SK-N-SH (cell line): ENCODE results near the gene P2RX2. TPM values are rescaled to one million over a fixed set of nuclear protein-coding genes. Genes with fewer than 3 reads are reported as not detected.

ENCODE experiments used
- CTCF ChIA-PET: fragments of 300-600, 350-600 bp; formaldehyde crosslinking; extraction: SDS; loops from one replicate; lab custom pipeline; 2021; lab: Yijun Ruan, JAX
- POLR2A ChIA-PET: fragments of 350-600 bp; sonication (Branson Sonifier 250); formaldehyde crosslinking; extraction: SDS; loops from one replicate; lab custom pipeline; 2020; ENCODE audit warnings: antibody characterized with exemption, inconsistent platforms; lab: Yijun Ruan, JAX
- DNase-seq: peaks from one replicate; pipeline ENCODE4 v3.0.0; 2012
- H2AFZ ChIP-seq: fragments of 200-600 bp; sonication (generic); 2 replicates; pipeline ENCODE4 v1.8.1; 2016; ENCODE audit warnings: antibody characterized with exemption, mild to moderate bottlenecking, low read depth
- H3F3A ChIP-seq: fragments of 200-600 bp; sonication (generic); replicated peaks from 2 replicates; pipeline ENCODE3; 2016; ENCODE audit warnings: antibody characterized with exemption, mild to moderate bottlenecking; ENCODE audit not compliant: insufficient read depth
- H3K27ac ChIP-seq, 2 experiments: fragments of 200-500 bp in 1 of 2; fragments of 200-600 bp in 1 of 2; sonication (Bioruptor generic) in 1 of 2; sonication (generic), shearing (Covaris generic) in 1 of 2; 2 replicates each; pipeline versions ENCODE4 v1.5.1 to v1.6.1; 2014 to 2016; ENCODE audit warnings: low read depth in 2 of 2, inconsistent platforms in 1 of 2, low read length in 1 of 2, mild to moderate bottlenecking in 1 of 2, mixed read lengths in 1 of 2
- H3K27me3 ChIP-seq: fragments of 200-600 bp; sonication (generic), shearing (Covaris generic); 2 replicates; pipeline ENCODE4 v1.6.1; 2016; ENCODE audit warnings: mixed run types; ENCODE audit not compliant: insufficient read depth
- H3K36me3 ChIP-seq, 2 experiments: fragments of 200-500 bp in 1 of 2; fragments of 200-600 bp in 1 of 2; sonication (Bioruptor generic) in 1 of 2; sonication (generic) in 1 of 2; replicated peaks in 1 of 2; 2 replicates each; pipeline versions ENCODE3 to v1.5.1; 2014 to 2016; ENCODE audit warnings: low read length in 1 of 2, mild to moderate bottlenecking in 1 of 2; ENCODE audit not compliant: insufficient read depth in 2 of 2, control insufficient read depth in 1 of 2
- H3K4me1 ChIP-seq, 2 experiments: fragments of 200-500 bp in 1 of 2; fragments of 200-600 bp in 1 of 2; sonication (Bioruptor generic) in 1 of 2; sonication (generic), shearing (Covaris generic) in 1 of 2; 2 replicates each; pipeline versions ENCODE4 v1.5.1 to v1.6.1; 2014 to 2016; ENCODE audit warnings: low read depth in 1 of 2, low read length in 1 of 2, mixed run types in 1 of 2; ENCODE audit not compliant: insufficient read depth in 2 of 2, control insufficient read depth in 1 of 2
- H3K4me2 ChIP-seq: fragments of 200-600 bp; sonication (generic), shearing (Covaris generic); 2 replicates; pipeline ENCODE4 v1.6.1; 2017; ENCODE audit warnings: mixed run types
- H3K4me3 ChIP-seq, 2 experiments: fragments of 200-500 bp in 1 of 2; fragments of 200-600 bp in 1 of 2; sonication (Bioruptor generic) in 1 of 2; sonication (generic), shearing (Covaris generic) in 1 of 2; 2 replicates each; pipeline versions ENCODE4 v1.5.1 to v1.8.1; 2014 to 2016; ENCODE audit warnings: low read depth in 2 of 2, inconsistent platforms in 1 of 2, low read length in 1 of 2, mild to moderate bottlenecking in 1 of 2, mixed read lengths in 1 of 2, moderate library complexity in 1 of 2
- H3K79me2 ChIP-seq: fragments of 200-600 bp; sonication (generic); 2 replicates; pipeline ENCODE4 v1.8.1; 2017; ENCODE audit warnings: mild to moderate bottlenecking; ENCODE audit not compliant: insufficient read depth
- H3K9ac ChIP-seq: fragments of 200-600 bp; sonication (generic); 2 replicates; pipeline ENCODE4 v1.6.1; 2017; ENCODE audit warnings: mixed run types
- H3K9me2 ChIP-seq: fragments of 200-600 bp; sonication (generic); 2 replicates; pipeline ENCODE4 v1.6.1; 2017; ENCODE audit warnings: mixed run types
- H3K9me3 ChIP-seq: fragments of 200-600 bp; sonication (generic); 2 replicates; pipeline ENCODE4 v1.6.1; 2017; ENCODE audit warnings: mixed run types, mild to moderate bottlenecking, moderate library complexity
- H4K20me1 ChIP-seq: fragments of 200-600 bp; sonication (generic); 2 replicates; pipeline ENCODE4 v1.6.1; 2017; ENCODE audit warnings: mild to moderate bottlenecking, mixed run types; ENCODE audit not compliant: insufficient read depth
- CTCF ChIP-seq: fragments of 200-600 bp; sonication (generic); IDR thresholded peaks from 2 replicates; pipeline ENCODE4 v1.6.1; 2017; ENCODE audit warnings: antibody characterized with exemption, mild to moderate bottlenecking, moderate library complexity
- ELF1 ChIP-seq: IDR thresholded peaks from 2 replicates; pipeline ENCODE4 v1.4.0; 2012
- EP300 ChIP-seq, 2 experiments: IDR thresholded peaks; 2 replicates each; pipeline versions ENCODE4 v1.4.0 to v1.6.1; 2012; ENCODE audit warnings: borderline replicate concordance in 1 of 2, low read depth in 1 of 2, low read length in 1 of 2
- FOXJ3 ChIP-seq: sonication (generic); formaldehyde crosslinking; IDR thresholded peaks from 2 replicates; pipeline ENCODE4 v1.5.1; 2020; ENCODE audit warnings: mild to moderate bottlenecking, missing genetic modification reagents
- IRF3 ChIP-seq: fragments of 150-350 bp; IDR thresholded peaks from 2 replicates; pipeline ENCODE4 v1.6.1; 2016; ENCODE audit warnings: mild to moderate bottlenecking, low read depth, low read length
- JUND ChIP-seq: IDR thresholded peaks from 2 replicates; pipeline ENCODE4 v1.4.0; 2012
- MEF2A ChIP-seq: IDR thresholded peaks from 2 replicates; pipeline ENCODE4 v1.4.0; 2012; ENCODE audit warnings: low read depth, borderline replicate concordance
- MXI1 ChIP-seq: IDR thresholded peaks from 2 replicates; pipeline ENCODE4 v1.6.1; 2012; ENCODE audit warnings: mild to moderate bottlenecking, low read depth, low read length, improper control_type of control experiment
- NRF1 ChIP-seq: IDR thresholded peaks from 2 replicates; pipeline ENCODE4 v1.6.1; 2012; ENCODE audit warnings: low read depth, mild to moderate bottlenecking, low read length
- PBX3 ChIP-seq: IDR thresholded peaks from 2 replicates; pipeline ENCODE4; 2012
- RAD21 ChIP-seq: IDR thresholded peaks from 2 replicates; pipeline ENCODE4 v1.6.1; 2012; ENCODE audit warnings: mild to moderate bottlenecking, low read length
- REST ChIP-seq: IDR thresholded peaks from 2 replicates; pipeline ENCODE4 v1.6.1; 2012; ENCODE audit warnings: mild to moderate bottlenecking, low read depth, low read length, moderate library complexity
- RFX5 ChIP-seq: IDR thresholded peaks from 2 replicates; pipeline ENCODE4 v1.6.1; 2012; ENCODE audit warnings: mild to moderate bottlenecking, improper control_type of control experiment, low read length
- SMC3 ChIP-seq: IDR thresholded peaks from 2 replicates; pipeline ENCODE4 v1.6.1; 2012; ENCODE audit warnings: low read depth, low read length, improper control_type of control experiment
- TCF12 ChIP-seq: IDR thresholded peaks from 2 replicates; pipeline ENCODE4 v1.4.0; 2012
- WGBS: methylation state at CpG from one replicate; pipeline ENCODE4 v1.1.6; 2017; ENCODE audit warnings: low lambda C conversion rate; 5-methylcytosine and 5-hydroxymethylcytosine counted together
- polyA plus RNA-seq, 3 experiments: library from polyadenylated mRNA; depleted of rRNA; stranded (reverse); fragments of >200 nt; gene quantifications; 2 replicates each; pipeline ENCODE4 v1.2.3, GENCODE V29; 2012

P2RX2 gene
- polyA plus RNA-seq, 1 of the 3 experiments (the other 2 are of a cell fraction) = 0.03 TPM

- no peaks in the 10 kb centered on the region for H3F3A ChIP-seq
- H4K20me1 ChIP-seq = no peaks in the 10 kb centered on the region
- H3K27ac ChIP-seq = no peak overlapping the region
- no peak overlapping the region for H3K9ac ChIP-seq
- peak; percentile 69 for DNase-seq
- H3K79me2 ChIP-seq = no peaks in the 10 kb centered on the region
- POLR2A ChIA-PET = no interaction called here
- H2AFZ ChIP-seq = no peak overlapping the region
- TF ChIP-seq PBX3 = no peak
- no peak for TF ChIP-seq JUND
- no peak for TF ChIP-seq FOXJ3 (CRISPR knock-in tag)
- TF ChIP-seq NRF1 = no peak
- TF ChIP-seq EP300 (IDR thresholded peaks at IDR 0.05; ENCODE audit: borderline replicate concordance in 1 of 2, low read depth in 1 of 2, low read length in 1 of 2) = no peak
- no peak for TF ChIP-seq MEF2A
- peak; percentile 56 for TF ChIP-seq RAD21
- TF ChIP-seq ELF1 = no peak
- TF ChIP-seq CTCF = peak; percentile 80
- TF ChIP-seq MXI1 = 0 out of 2 replicates have a peak, but pooled peaks have one; percentile 23
- TF ChIP-seq RFX5 = no peak
- TF ChIP-seq REST = no peak
- TF ChIP-seq TCF12 = no peak
- peak; percentile 64 for TF ChIP-seq SMC3
- TF ChIP-seq IRF3 = no peak
- H3K36me3 ChIP-seq = peaks cover 0 to 22% of the 10 kb centered on the region in 2 experiments
- no peaks in the 10 kb centered on the region for H3K9me3 ChIP-seq
- H3K4me2 ChIP-seq = no peak overlapping the region
- no peaks in the 10 kb centered on the region for H3K27me3 ChIP-seq
- H3K4me3 ChIP-seq = no peak overlapping the region; a peak in 1 of 4 replicates
- no peaks in the 10 kb centered on the region for H3K4me1 ChIP-seq
- no peaks in the 10 kb centered on the region for H3K9me2 ChIP-seq
- 85% methylated on average over 24 of the region's 25 CpGs for WGBS
- CTCF ChIA-PET = interaction anchor here (0.6 to 3.2 kb wide), 26 partner anchors 9 to 485 kb away, joined by 3 to 26 read pairs (median 4); partner anchors contain the start of genes LRCOL1 and P2RX2
These were observed 20.2 kb downstream of the P2RX2 start for GRCh38 chr12:132638541-132639408.
